Ramos (cell line): ENCODE data around the gene ARHGAP31.

Experiments
- in situ Hi-C: fragments of 300-500 bp; cut with MboI; formaldehyde crosslinking; loops from one replicate; pipeline ENCODE4 v1.14.3; 2022; ENCODE audit warnings: low sequenced_read_pairs; ENCODE audit not compliant: unreplicated experiment

The ARHGAP31 gene

GRCh38 chr3:119418641-119419040, 124.5 kb downstream of the ARHGAP31 start:
- in situ Hi-C loops: no loop called here

GRCh38 chr3:119420196-119420595, 126.0 kb downstream of the ARHGAP31 start:
- in situ Hi-C loops: no loop called here

- in situ Hi-C loops: no loop called here
These were observed 133.5 kb downstream of the ARHGAP31 start for GRCh38 chr3:119427669-119428068.

GRCh38 chr3:119428538-119428937, 134.4 kb downstream of the ARHGAP31 start:
- in situ Hi-C loops: no loop called here

GRCh38 chr3:119433613-119434325, 139.6 kb downstream of the ARHGAP31 start:
- in situ Hi-C loops: no loop called here

GRCh38 chr3:119434703-119435102, 140.5 kb downstream of the ARHGAP31 start:
- in situ Hi-C loops: no loop called here

- in situ Hi-C loops: no loop called here
These were observed 142.8 kb downstream of the ARHGAP31 start for GRCh38 chr3:119436977-119437376.

- in situ Hi-C loops: no loop called here
These were observed 143.6 kb downstream of the ARHGAP31 start for GRCh38 chr3:119437691-119438258.

GRCh38 chr3:119443179-119443578, 149.0 kb downstream of the ARHGAP31 start:
- in situ Hi-C loops: no loop called here

- in situ Hi-C loops: no loop called here
These were observed 150.4 kb downstream of the ARHGAP31 start for GRCh38 chr3:119444590-119444989.

GRCh38 chr3:119453822-119454221, 159.6 kb downstream of the ARHGAP31 start:
- in situ Hi-C loops: no loop called here

- in situ Hi-C loops: no loop called here
These were observed 162.3 kb downstream of the ARHGAP31 start for GRCh38 chr3:119456469-119456868.

GRCh38 chr3:119457246-119457645, 163.1 kb downstream of the ARHGAP31 start:
- in situ Hi-C loops: no loop called here

- in situ Hi-C loops: no loop called here
These were observed 169.3 kb downstream of the ARHGAP31 start, which contains the start of gene TMEM39A for GRCh38 chr3:119463171-119464169. TSS of gene TMEM39A (minus strand) at chr3:119463615. CDS start at chr3:119462074, 1,541 bp downstream.

GRCh38 chr3:119468041-119468440, 173.9 kb downstream of the ARHGAP31 start:
- in situ Hi-C loops: no loop called here

GRCh38 chr3:119469418-119470189, 175.4 kb downstream of the ARHGAP31 start:
- in situ Hi-C loops: no loop called here
